IMR-90 (cell line): ENCODE results near the gene NHLRC1. TPM values are rescaled to one million over a fixed set of nuclear protein-coding genes. Genes with fewer than 3 reads are reported as not detected.

Experiments used
- ATAC-seq: fragments of 200-7000 bp; cut with Tn5 transposase; 2 replicates; pipeline ENCODE4 v1.9.1; 2020; ENCODE audit warnings: low read depth, mild to moderate bottlenecking, moderate library complexity
- BruUV-seq: library from RNA; stranded (reverse); fragments of 400-500 nt; replicated peaks from 2 replicates; lab custom pipeline; 2021; lab: Mats Ljungman, UMichigan
- CTCF ChIA-PET: fragments of 300-600 bp; formaldehyde crosslinking; extraction: SDS; loops from one replicate; lab custom pipeline; 2021; ENCODE audit warnings: antibody characterized with exemption; lab: Yijun Ruan, JAX
- POLR2A ChIA-PET: fragments of 300-600 bp; sonication (Branson Sonifier 250); formaldehyde crosslinking; loops from one replicate; lab custom pipeline; 2022; ENCODE audit warnings: antibody characterized with exemption; ENCODE audit not compliant: unreplicated experiment; lab: Charles Lee
- DNase-seq: peaks from one replicate; pipeline ENCODE4 v3.0.0; 2013
- H2AFZ ChIP-seq: replicated peaks from 2 replicates; pipeline ENCODE3; 2013; ENCODE audit warnings: low read length, mild to moderate bottlenecking; ENCODE audit not compliant: poor library complexity
- H2AK5ac ChIP-seq: 2 replicates; pipeline ENCODE4 v1.6.1; 2013; ENCODE audit warnings: low read depth, low read length, inconsistent platforms
- H2AK9ac ChIP-seq: replicated peaks from 2 replicates; pipeline ENCODE3; 2013; ENCODE audit warnings: mild to moderate bottlenecking, low read depth, low read length, moderate library complexity; ENCODE audit not compliant: poor library complexity
- H2BK120ac ChIP-seq: 2 replicates; pipeline ENCODE4 v1.6.1; 2013; ENCODE audit warnings: low read depth, low read length, inconsistent platforms
- H2BK15ac ChIP-seq: 3 replicates; pipeline ENCODE4 v1.6.1; 2013; ENCODE audit warnings: low read depth, low read length, inconsistent platforms
- H2BK20ac ChIP-seq: 2 replicates; pipeline ENCODE4 v1.6.1; 2013; ENCODE audit warnings: low read depth, mild to moderate bottlenecking, inconsistent platforms, low read length, moderate library complexity
- H2BK5ac ChIP-seq: 2 replicates; pipeline ENCODE4 v1.6.1; 2013; ENCODE audit warnings: mild to moderate bottlenecking, low read depth, low read length, inconsistent platforms; ENCODE audit not compliant: poor library complexity, severe bottlenecking
- H3K14ac ChIP-seq: replicated peaks from 2 replicates; pipeline ENCODE4 v1.6.1; 2013; ENCODE audit warnings: low read depth, low read length, inconsistent platforms
- H3K18ac ChIP-seq: 2 replicates; pipeline ENCODE4 v1.6.1; 2013; ENCODE audit warnings: low read depth, low read length, control low read depth
- H3K23ac ChIP-seq: 2 replicates; pipeline ENCODE4 v1.6.1; 2013; ENCODE audit warnings: low read depth, low read length, inconsistent platforms
- H3K27ac ChIP-seq: 2 replicates; pipeline ENCODE4 v1.5.1; 2013; ENCODE audit warnings: mild to moderate bottlenecking, control low read depth, low read length; ENCODE audit not compliant: insufficient read depth
- H3K27me3 ChIP-seq: 2 replicates; pipeline ENCODE4 v1.6.1; 2013; ENCODE audit warnings: low read length; ENCODE audit not compliant: control insufficient read depth, insufficient read depth
- H3K36me3 ChIP-seq: 2 replicates; pipeline ENCODE4 v1.6.1; 2013; ENCODE audit warnings: low read length, mixed read lengths; ENCODE audit not compliant: control insufficient read depth, insufficient read depth
- H3K4ac ChIP-seq: 2 replicates; pipeline ENCODE4 v1.6.1; 2013; ENCODE audit warnings: low read depth, low read length, inconsistent platforms
- H3K4me1 ChIP-seq: 2 replicates; pipeline ENCODE4 v1.6.1; 2013; ENCODE audit warnings: low read length, mixed read lengths; ENCODE audit not compliant: control insufficient read depth, insufficient read depth
- H3K4me2 ChIP-seq: 2 replicates; pipeline ENCODE4 v1.6.1; 2013; ENCODE audit warnings: low read depth, mild to moderate bottlenecking, control low read depth, low read length, moderate library complexity
- H3K4me3 ChIP-seq: 2 replicates; pipeline ENCODE4 v1.5.1; 2013; ENCODE audit warnings: low read depth, mild to moderate bottlenecking, control low read depth, low read length, moderate library complexity; ENCODE audit not compliant: insufficient read depth
- H3K56ac ChIP-seq: 2 replicates; pipeline ENCODE4 v1.6.1; 2013; ENCODE audit warnings: low read length, inconsistent platforms; ENCODE audit not compliant: insufficient read depth; ENCODE audit errors: extremely low read depth
- H3K79me1 ChIP-seq, 2 experiments: 2 replicates each; pipeline ENCODE4 v1.6.1; 2013; ENCODE audit warnings: low read length in 2 of 2, inconsistent platforms in 1 of 2, low read depth in 1 of 2
- H3K9ac ChIP-seq: 2 replicates; pipeline ENCODE4 v1.6.1; 2013; ENCODE audit warnings: low read depth, low read length, control low read depth
- H3K9me1 ChIP-seq: 2 replicates; pipeline ENCODE4 v1.6.1; 2013; ENCODE audit warnings: low read length, inconsistent platforms; ENCODE audit not compliant: insufficient read depth
- H3K9me3 ChIP-seq: 2 replicates; pipeline ENCODE4 v1.6.1; 2013; ENCODE audit warnings: low read length; ENCODE audit not compliant: control insufficient read depth, insufficient read depth
- H4K20me1 ChIP-seq: 2 replicates; pipeline ENCODE4 v1.6.1; 2013; ENCODE audit warnings: low read length, inconsistent platforms; ENCODE audit not compliant: insufficient read depth
- H4K5ac ChIP-seq: 2 replicates; pipeline ENCODE4 v1.6.1; 2013; ENCODE audit warnings: mild to moderate bottlenecking, low read depth, low read length, control low read depth
- H4K8ac ChIP-seq, 2 experiments: 2 replicates each; pipeline ENCODE4 v1.6.1; 2013; ENCODE audit warnings: low read depth in 2 of 2, low read length in 2 of 2, control low read depth in 1 of 2, inconsistent platforms in 1 of 2
- H4K91ac ChIP-seq: 2 replicates; pipeline ENCODE4 v1.6.1; 2013; ENCODE audit warnings: low read depth, low read length, inconsistent platforms; ENCODE audit not compliant: insufficient read depth
- BHLHE40 ChIP-seq: fragments of 150-350 bp; IDR thresholded peaks from 2 replicates; pipeline ENCODE4 v1.6.1; 2016; ENCODE audit warnings: mild to moderate bottlenecking, low read depth, low read length
- CEBPB ChIP-seq: IDR thresholded peaks from 2 replicates; pipeline ENCODE4 v1.6.1; 2012; ENCODE audit warnings: low read depth, low read length, improper control_type of control experiment
- CHD1 ChIP-seq: IDR thresholded peaks from 2 replicates; pipeline ENCODE4 v1.6.1; 2012; ENCODE audit warnings: low read depth, low read length, improper control_type of control experiment
- FOS ChIP-seq: fragments of 150-350 bp; IDR thresholded peaks from 2 replicates; pipeline ENCODE4 v1.6.1; 2016; ENCODE audit warnings: low read depth, low read length
- MAFK ChIP-seq: IDR thresholded peaks from 2 replicates; pipeline ENCODE4 v1.6.1; 2012; ENCODE audit warnings: low read depth, low read length, improper control_type of control experiment
- MAZ ChIP-seq: IDR thresholded peaks from 2 replicates; pipeline ENCODE4 v1.6.1; 2012; ENCODE audit warnings: low read depth, mild to moderate bottlenecking, low read length, improper control_type of control experiment, moderate library complexity, borderline replicate concordance
- MXI1 ChIP-seq: IDR thresholded peaks from 2 replicates; pipeline ENCODE4 v1.6.1; 2012; ENCODE audit warnings: low read depth, mild to moderate bottlenecking, low read length, moderate library complexity, borderline replicate concordance
- NFE2L2 ChIP-seq: fragments of 150-350 bp; IDR thresholded peaks from 2 replicates; pipeline ENCODE4 v1.6.1; 2016; ENCODE audit warnings: low read depth, mild to moderate bottlenecking, low read length
- POLR2A ChIP-seq: IDR thresholded peaks from 2 replicates; pipeline ENCODE4 v1.6.1; 2012; ENCODE audit warnings: mild to moderate bottlenecking, low read depth, low read length
- RCOR1 ChIP-seq: IDR thresholded peaks from 2 replicates; pipeline ENCODE4 v1.6.1; 2012; ENCODE audit warnings: mild to moderate bottlenecking, low read length, improper control_type of control experiment; ENCODE audit not compliant: insufficient replicate concordance
- RFX5 ChIP-seq: IDR thresholded peaks from 2 replicates; pipeline ENCODE4 v1.8.0; 2012; ENCODE audit warnings: low read depth, mild to moderate bottlenecking, low read length, moderate library complexity
- SMC3 ChIP-seq: fragments of 150-350 bp; IDR thresholded peaks from 2 replicates; pipeline ENCODE4 v1.6.1; 2016; ENCODE audit warnings: low read depth, mild to moderate bottlenecking, antibody characterized with exemption, low read length, moderate library complexity
- WGBS, 2 experiments: methylation state at CpG; one replicate each; pipeline versions ENCODE4 v1.1.5 to v1.1.7; 2013; ENCODE audit warnings: missing lambda C conversion rate in 2 of 2; ENCODE audit not compliant: insufficient read length in 1 of 2; ENCODE audit errors: extremely low coverage in 2 of 2; 5-methylcytosine and 5-hydroxymethylcytosine counted together
- dilution Hi-C: fragments of 300-500 bp; cut with HindIII; formaldehyde crosslinking; loops from one replicate; pipeline ENCODE4 v1.14.3; 2018; ENCODE audit warnings: low sequenced_read_pairs; ENCODE audit not compliant: unreplicated experiment
- in situ Hi-C: fragments of 300-500 bp; cut with MboI; formaldehyde crosslinking; loops from 3 replicates; pipeline ENCODE4 v1.14.3; 2019; ENCODE audit warnings: low sequenced_read_pairs, inconsistent platforms, mixed read lengths
- intact Hi-C: fragments of 100-400 bp; cut with micrococcal nuclease; formaldehyde crosslinking; loops from 2 replicates; pipeline ENCODE4 v1.10.0; 2022
- polyA plus RNA-seq, 3 experiments: library from polyadenylated mRNA; depleted of rRNA; stranded (reverse); fragments of >200 nt; gene quantifications; 2 replicates each; pipeline ENCODE4 v1.2.3, GENCODE V29; 2012; ENCODE audit warnings: low replicate concordance in 1 of 3
- total RNA-seq: library from RNA; depleted of rRNA; stranded (reverse); fragments of >200 nt; gene quantifications from 2 replicates; pipeline ENCODE4 v1.2.3, GENCODE V29; 2012
- TF ChIP-seq, protein P1 (sequence below): fragments of 150-350 bp; IDR thresholded peaks from 2 replicates; pipeline ENCODE4 v1.6.1; 2017; ENCODE audit warnings: mild to moderate bottlenecking, antibody characterized with exemption, low read length, low read depth
- TF ChIP-seq, protein P2 (sequence below): conservative IDR thresholded peaks from 2 replicates; pipeline ENCODE4 v1.5.1; 2012; ENCODE audit warnings: mild to moderate bottlenecking, low read depth, low read length, improper control_type of control experiment
- TF ChIP-seq, protein P3 (sequence below): fragments of 150-350 bp; IDR thresholded peaks from 2 replicates; pipeline ENCODE4 v1.6.1; 2016; ENCODE audit warnings: low read depth, mild to moderate bottlenecking, low read length, moderate library complexity, borderline replicate concordance

Gene NHLRC1
- total and polyA plus RNA-seq, 2 of the 4 experiments (the other 2 are of a cell fraction) = 1.1 TPM

DNA sequence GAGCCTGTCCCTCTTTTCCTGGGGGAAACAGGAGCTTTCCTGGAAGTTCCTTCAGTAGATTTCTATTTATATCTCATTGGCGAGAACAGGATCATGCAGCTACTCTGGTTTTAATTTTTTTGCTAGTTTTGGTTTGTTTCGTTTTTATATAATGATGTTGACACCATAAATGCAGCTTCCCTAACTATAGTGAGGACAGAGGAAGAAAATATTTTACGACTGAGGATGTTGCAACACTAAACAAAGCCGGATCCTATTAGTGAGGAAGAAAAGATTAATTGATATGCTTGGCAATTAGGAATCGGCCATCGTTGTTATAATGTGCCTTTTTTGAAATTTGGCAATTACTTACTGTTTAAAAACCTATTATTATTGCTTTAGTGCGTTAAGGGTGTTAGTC is 49.4 kb upstream of the NHLRC1 start:
- Histone ChIP-seq H3K14ac (no peak overlapping the region), H3K36me3 (peaks cover 2% of the 10 kb centered on the region; the same call in 1 of the 2 replicates), H3K79me1 (no peaks in the 10 kb centered on the region; a peak in 1 of 4 replicates), H3K9me3 (no peaks in the 10 kb centered on the region), H3K9me1 (no peaks in the 10 kb centered on the region), H3K56ac (no peak overlapping the region), H3K9ac (no peak overlapping the region), H3K4me3 (no peak overlapping the region), H4K91ac (no peak overlapping the region), H2BK20ac (no peak overlapping the region), H3K27me3 (no peaks in the 10 kb centered on the region), H2BK120ac (no peak overlapping the region), H3K4me1 (no peaks in the 10 kb centered on the region), H3K23ac (no peak overlapping the region), H2AFZ (no peak overlapping the region), H2BK5ac (no peak overlapping the region), H2AK5ac (no peak overlapping the region), H4K20me1 (no peaks in the 10 kb centered on the region), H2AK9ac (no peak overlapping the region), H3K4me2 (no peak overlapping the region), H3K4ac (no peak overlapping the region), H3K18ac (no peak overlapping the region), H4K5ac (no peak overlapping the region), H2BK15ac (no peak overlapping the region), H3K27ac (no peak overlapping the region), H4K8ac (no peak overlapping the region)
- ATAC-seq (no peak), DNase-seq (no peak)
- dilution Hi-C loops = no loop called here
- ChIA-PET CTCF (no interaction called here), POLR2A (no interaction called here)
- TF ChIP-seq, protein P1, sequence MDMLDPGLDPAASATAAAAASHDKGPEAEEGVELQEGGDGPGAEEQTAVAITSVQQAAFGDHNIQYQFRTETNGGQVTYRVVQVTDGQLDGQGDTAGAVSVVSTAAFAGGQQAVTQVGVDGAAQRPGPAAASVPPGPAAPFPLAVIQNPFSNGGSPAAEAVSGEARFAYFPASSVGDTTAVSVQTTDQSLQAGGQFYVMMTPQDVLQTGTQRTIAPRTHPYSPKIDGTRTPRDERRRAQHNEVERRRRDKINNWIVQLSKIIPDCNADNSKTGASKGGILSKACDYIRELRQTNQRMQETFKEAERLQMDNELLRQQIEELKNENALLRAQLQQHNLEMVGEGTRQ = no peak
- TF ChIP-seq SMC3 = no peak
- no peak for TF ChIP-seq MXI1
- no peak for TF ChIP-seq CHD1
- TF ChIP-seq, protein P2, sequence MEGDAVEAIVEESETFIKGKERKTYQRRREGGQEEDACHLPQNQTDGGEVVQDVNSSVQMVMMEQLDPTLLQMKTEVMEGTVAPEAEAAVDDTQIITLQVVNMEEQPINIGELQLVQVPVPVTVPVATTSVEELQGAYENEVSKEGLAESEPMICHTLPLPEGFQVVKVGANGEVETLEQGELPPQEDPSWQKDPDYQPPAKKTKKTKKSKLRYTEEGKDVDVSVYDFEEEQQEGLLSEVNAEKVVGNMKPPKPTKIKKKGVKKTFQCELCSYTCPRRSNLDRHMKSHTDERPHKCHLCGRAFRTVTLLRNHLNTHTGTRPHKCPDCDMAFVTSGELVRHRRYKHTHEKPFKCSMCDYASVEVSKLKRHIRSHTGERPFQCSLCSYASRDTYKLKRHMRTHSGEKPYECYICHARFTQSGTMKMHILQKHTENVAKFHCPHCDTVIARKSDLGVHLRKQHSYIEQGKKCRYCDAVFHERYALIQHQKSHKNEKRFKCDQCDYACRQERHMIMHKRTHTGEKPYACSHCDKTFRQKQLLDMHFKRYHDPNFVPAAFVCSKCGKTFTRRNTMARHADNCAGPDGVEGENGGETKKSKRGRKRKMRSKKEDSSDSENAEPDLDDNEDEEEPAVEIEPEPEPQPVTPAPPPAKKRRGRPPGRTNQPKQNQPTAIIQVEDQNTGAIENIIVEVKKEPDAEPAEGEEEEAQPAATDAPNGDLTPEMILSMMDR = no peak
- TF ChIP-seq BHLHE40 = no peak
- no peak for TF ChIP-seq NFE2L2
- TF ChIP-seq POLR2A = no peak
- TF ChIP-seq RFX5 = no peak
- TF ChIP-seq RCOR1 = no peak
- no peak for TF ChIP-seq MAFK
- TF ChIP-seq, protein P3, sequence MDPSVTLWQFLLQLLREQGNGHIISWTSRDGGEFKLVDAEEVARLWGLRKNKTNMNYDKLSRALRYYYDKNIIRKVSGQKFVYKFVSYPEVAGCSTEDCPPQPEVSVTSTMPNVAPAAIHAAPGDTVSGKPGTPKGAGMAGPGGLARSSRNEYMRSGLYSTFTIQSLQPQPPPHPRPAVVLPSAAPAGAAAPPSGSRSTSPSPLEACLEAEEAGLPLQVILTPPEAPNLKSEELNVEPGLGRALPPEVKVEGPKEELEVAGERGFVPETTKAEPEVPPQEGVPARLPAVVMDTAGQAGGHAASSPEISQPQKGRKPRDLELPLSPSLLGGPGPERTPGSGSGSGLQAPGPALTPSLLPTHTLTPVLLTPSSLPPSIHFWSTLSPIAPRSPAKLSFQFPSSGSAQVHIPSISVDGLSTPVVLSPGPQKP = no peak
- TF ChIP-seq CEBPB = no peak
- TF ChIP-seq MAZ = no peak
- no peak for TF ChIP-seq FOS
- intact Hi-C loops = no loop called here
- in situ Hi-C loops = no loop called here
- WGBS, 2 experiments = no CpG with 5 or more reads among the region's 7 CpGs
- no TSS peak for BruUV-seq
